Measurements from ENCODE around the gene REPS2. TPM values are rescaled to one million over a fixed set of nuclear protein-coding genes. Genes with fewer than 3 reads are reported as not detected.
A peak's percentile ranks its signal among the peaks of the same experiment; 100 is the strongest.

The REPS2 gene
- total RNA-seq, 1 experiment from 2014 or later = 0.04 TPM

DNA sequence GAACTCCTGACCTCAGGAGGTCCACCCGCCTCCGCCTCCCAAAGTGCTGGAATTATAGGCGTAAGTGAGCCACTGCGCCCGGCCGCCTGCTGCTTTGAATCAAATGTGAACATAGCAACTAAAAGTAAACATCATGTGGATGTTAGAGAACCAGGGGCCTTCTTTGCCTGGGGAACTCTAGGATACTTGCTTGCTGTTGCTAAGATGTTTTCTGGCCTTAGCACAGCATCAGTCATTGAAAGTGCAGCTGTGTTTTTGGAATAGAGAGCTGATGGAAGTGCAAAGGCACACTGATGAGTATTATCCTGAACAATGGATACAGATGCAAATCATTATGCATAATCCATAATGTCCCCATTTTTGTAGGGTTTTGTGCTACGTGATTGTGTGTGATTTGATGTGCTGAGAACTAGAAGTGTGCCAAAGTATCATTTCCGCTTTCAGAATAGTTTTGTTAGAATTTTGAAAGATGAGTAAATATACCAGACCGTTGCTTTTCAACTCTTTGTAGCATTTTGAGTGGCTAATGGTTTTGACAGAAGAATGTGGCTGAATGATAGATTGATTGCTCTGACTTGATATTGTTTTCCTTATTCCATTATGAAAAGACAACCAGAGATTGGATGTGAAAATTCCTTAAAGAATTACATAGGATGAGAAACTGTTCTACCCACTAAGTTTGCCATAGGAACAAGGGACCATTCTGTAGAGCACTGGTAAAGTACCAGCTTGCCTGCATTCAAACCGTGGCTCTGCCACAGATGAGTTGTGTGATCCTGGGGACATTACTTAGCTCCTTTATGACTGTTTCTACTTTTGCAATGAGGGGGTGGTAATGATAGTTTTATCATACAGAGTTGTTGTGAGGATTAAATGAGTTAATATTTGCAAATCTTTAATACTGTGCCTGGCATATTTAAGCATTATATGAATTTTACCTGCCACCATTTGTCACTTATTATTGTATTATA, 74.7 kb downstream of the REPS2 start:
- Histone ChIP-seq H3K4me1 (ENCODE audit: insufficient read depth, low read length, poor library complexity, severe bottlenecking) (no peaks in the 10 kb centered on the region), H3K36me3 (ENCODE audit: insufficient read depth, low read length, poor library complexity, severe bottlenecking) (no peaks in the 10 kb centered on the region), H3K27ac (ENCODE audit: low read depth, low read length, poor library complexity, severe bottlenecking) (no peak overlapping the region), H3K27me3 (replicated peaks; ENCODE audit: insufficient read depth, low read depth, low read length, poor library complexity) (peaks cover 20% of the 10 kb centered on the region), H3K4me3 (ENCODE audit: low read depth, low read length, poor library complexity, severe bottlenecking) (no peak overlapping the region), H3K9me3 (ENCODE audit: low read depth, low read length, poor library complexity, severe bottlenecking) (no peaks in the 10 kb centered on the region)
- intact Hi-C loops (cut with micrococcal nuclease; ENCODE audit: unreplicated experiment) = no loop called here
- CTCF ChIA-PET = no interaction called here
- no peak for DNase-seq (ENCODE audit: low spot score)
- TF ChIP-seq EZH2 (IDR thresholded peaks at IDR 0.05; ENCODE audit: borderline replicate concordance, low read depth, low read length, poor library complexity, severe bottlenecking) = no peak
- TF ChIP-seq, protein P1, sequence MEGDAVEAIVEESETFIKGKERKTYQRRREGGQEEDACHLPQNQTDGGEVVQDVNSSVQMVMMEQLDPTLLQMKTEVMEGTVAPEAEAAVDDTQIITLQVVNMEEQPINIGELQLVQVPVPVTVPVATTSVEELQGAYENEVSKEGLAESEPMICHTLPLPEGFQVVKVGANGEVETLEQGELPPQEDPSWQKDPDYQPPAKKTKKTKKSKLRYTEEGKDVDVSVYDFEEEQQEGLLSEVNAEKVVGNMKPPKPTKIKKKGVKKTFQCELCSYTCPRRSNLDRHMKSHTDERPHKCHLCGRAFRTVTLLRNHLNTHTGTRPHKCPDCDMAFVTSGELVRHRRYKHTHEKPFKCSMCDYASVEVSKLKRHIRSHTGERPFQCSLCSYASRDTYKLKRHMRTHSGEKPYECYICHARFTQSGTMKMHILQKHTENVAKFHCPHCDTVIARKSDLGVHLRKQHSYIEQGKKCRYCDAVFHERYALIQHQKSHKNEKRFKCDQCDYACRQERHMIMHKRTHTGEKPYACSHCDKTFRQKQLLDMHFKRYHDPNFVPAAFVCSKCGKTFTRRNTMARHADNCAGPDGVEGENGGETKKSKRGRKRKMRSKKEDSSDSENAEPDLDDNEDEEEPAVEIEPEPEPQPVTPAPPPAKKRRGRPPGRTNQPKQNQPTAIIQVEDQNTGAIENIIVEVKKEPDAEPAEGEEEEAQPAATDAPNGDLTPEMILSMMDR (conservative IDR thresholded peaks at IDR 0.05; ENCODE audit: low read depth, low read length) = no peak
- no TSS peak for BruUV-seq (replicated peaks)
- POLR2A ChIA-PET (ENCODE audit: low non-redundant PET) = no interaction called here

DNA sequence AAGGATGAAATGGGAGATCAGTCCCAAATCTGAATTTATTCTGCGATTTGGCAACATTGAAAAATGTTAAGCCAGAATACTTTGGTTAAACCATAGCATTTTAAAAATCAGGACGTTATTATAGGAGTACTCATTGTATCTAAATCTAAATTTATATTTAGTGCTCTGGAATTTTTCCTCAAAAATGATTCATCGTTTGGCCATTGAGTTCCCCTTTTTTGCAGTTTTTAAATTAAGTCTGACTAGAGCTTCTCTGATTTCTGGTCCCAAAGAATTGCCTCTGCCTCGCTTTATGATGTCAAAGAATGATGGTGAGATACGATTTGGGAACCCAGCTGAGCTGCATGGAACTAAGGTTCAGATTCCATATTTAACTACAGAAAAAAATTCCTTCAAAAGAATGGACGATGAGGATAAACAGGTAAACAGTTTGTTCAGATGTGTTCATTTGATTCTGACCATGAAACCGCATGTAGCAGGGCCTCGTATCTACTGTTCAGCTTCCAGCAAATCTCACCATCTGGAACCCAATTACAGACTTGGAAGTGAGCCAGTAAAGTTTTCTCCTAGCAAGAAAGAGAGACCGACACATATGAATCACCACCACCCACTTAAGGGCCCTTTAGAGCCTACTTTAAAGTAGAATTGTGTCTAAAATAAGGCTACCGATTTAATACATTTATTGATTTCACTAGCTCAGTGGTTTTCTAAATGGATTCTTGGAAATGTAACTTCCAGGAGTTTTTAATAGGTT, 75.6 kb downstream of the REPS2 start:
- no TSS peak for BruUV-seq (replicated peaks)
- POLR2A ChIA-PET (ENCODE audit: low non-redundant PET) = no interaction called here
- no peak overlapping the region for H3K27ac ChIP-seq (ENCODE audit: low read depth, low read length, poor library complexity, severe bottlenecking)
- DNase-seq (ENCODE audit: low spot score) = peak; percentile 58
- peaks cover 26% of the 10 kb centered on the region for H3K27me3 ChIP-seq (replicated peaks; ENCODE audit: insufficient read depth, low read depth, low read length, poor library complexity)
- H3K9me3 ChIP-seq (ENCODE audit: low read depth, low read length, poor library complexity, severe bottlenecking) = no peaks in the 10 kb centered on the region
- H3K4me3 ChIP-seq (ENCODE audit: low read depth, low read length, poor library complexity, severe bottlenecking) = no peak overlapping the region
- CTCF ChIA-PET = no interaction called here
- H3K4me1 ChIP-seq (ENCODE audit: insufficient read depth, low read length, poor library complexity, severe bottlenecking) = no peaks in the 10 kb centered on the region
- TF ChIP-seq, protein P1 (conservative IDR thresholded peaks at IDR 0.05; ENCODE audit: low read depth, low read length) = no peak
- no peak for TF ChIP-seq EZH2 (IDR thresholded peaks at IDR 0.05; ENCODE audit: borderline replicate concordance, low read depth, low read length, poor library complexity, severe bottlenecking)
- intact Hi-C loops (cut with micrococcal nuclease; ENCODE audit: unreplicated experiment) = no loop called here
- H3K36me3 ChIP-seq (ENCODE audit: insufficient read depth, low read length, poor library complexity, severe bottlenecking) = no peaks in the 10 kb centered on the region

DNA sequence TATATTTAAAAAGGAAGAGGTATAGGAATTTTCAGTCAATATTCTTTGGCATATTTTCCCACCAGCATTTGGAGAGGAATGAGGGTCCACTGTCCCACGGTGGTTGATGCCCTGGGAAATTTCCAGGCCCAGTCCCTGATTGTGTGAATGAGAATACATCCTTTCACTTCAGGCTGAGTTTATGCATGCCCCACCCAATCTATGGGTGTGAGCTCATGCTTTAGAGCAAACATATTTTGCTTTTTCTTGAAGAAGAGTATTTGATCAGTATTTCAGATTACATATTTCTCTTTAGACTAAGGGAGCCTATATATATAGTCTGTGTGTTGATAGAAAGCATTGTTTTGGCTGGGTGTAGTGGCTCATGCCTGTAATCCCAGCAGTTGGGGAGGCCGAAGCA, 77.2 kb downstream of the REPS2 start:
- no TSS peak for BruUV-seq (replicated peaks)
- no peak for DNase-seq (ENCODE audit: low spot score)
- no peak for TF ChIP-seq EZH2 (IDR thresholded peaks at IDR 0.05; ENCODE audit: borderline replicate concordance, low read depth, low read length, poor library complexity, severe bottlenecking)
- TF ChIP-seq, protein P1 (conservative IDR thresholded peaks at IDR 0.05; ENCODE audit: low read depth, low read length) = no peak
- H3K9me3 ChIP-seq (ENCODE audit: low read depth, low read length, poor library complexity, severe bottlenecking) = no peaks in the 10 kb centered on the region
- intact Hi-C loops (cut with micrococcal nuclease; ENCODE audit: unreplicated experiment) = no loop called here
- ChIA-PET CTCF (no interaction called here), POLR2A (ENCODE audit: low non-redundant PET) (no interaction called here)
- no peaks in the 10 kb centered on the region for H3K36me3 ChIP-seq (ENCODE audit: insufficient read depth, low read length, poor library complexity, severe bottlenecking)
- H3K27ac ChIP-seq (ENCODE audit: low read depth, low read length, poor library complexity, severe bottlenecking) = no peak overlapping the region
- H3K4me1 ChIP-seq (ENCODE audit: insufficient read depth, low read length, poor library complexity, severe bottlenecking) = no peaks in the 10 kb centered on the region
- H3K4me3 ChIP-seq (ENCODE audit: low read depth, low read length, poor library complexity, severe bottlenecking) = no peak overlapping the region
- H3K27me3 ChIP-seq (replicated peaks; ENCODE audit: insufficient read depth, low read depth, low read length, poor library complexity) = peaks cover 28% of the 10 kb centered on the region

Measured in A673 (cell line).